CD4-positive, alpha-beta T cell treated with Interleukin-4 for 4 hours (primary cell): Measurements from ENCODE around the gene SLC23A2.

Experiments
- DNase-seq: peaks from one replicate; pipeline ENCODE4 v3.0.0-alpha.2; 2020

SLC23A2 gene

GRCh38 chr20:4811661-4812181 lies 189.6 kb downstream of the SLC23A2 start:
- peak; percentile 75 for DNase-seq

- DNase-seq, result no peak
Measured at GRCh38 chr20:4811257-4811656, 190.1 kb downstream of the SLC23A2 start.

- DNase-seq, result no peak
Measured at GRCh38 chr20:4810426-4811019, 190.8 kb downstream of the SLC23A2 start.

GRCh38 chr20:4809707-4810106 lies 191.6 kb downstream of the SLC23A2 start:
- DNase-seq, result peak; percentile 22

GRCh38 chr20:4808872-4809271 lies 192.4 kb downstream of the SLC23A2 start:
- no peak for DNase-seq

GRCh38 chr20:4805663-4806449 lies 195.5 kb downstream of the SLC23A2 start:
- no peak for DNase-seq

- no peak for DNase-seq
Measured at GRCh38 chr20:4802527-4802926, 198.8 kb downstream of the SLC23A2 start.
